ENCODE data around the gene RGS14. TPM values are rescaled to one million over a fixed set of nuclear protein-coding genes. Genes with fewer than 3 reads are reported as not detected.
"Not testable (repeated sequence)": the region's sequence is repeated elsewhere in the genome, so short reads cannot be mapped to it uniquely, and the experiment has no call there.

RGS14 gene
- total RNA-seq, 1 donor from 2014 or later: 4.1 TPM

GRCh38 chr5:177399997-177400868, 42.5 kb downstream of the RGS14 start, which contains the start of gene PFN3:
Gene PFN3 (minus strand): TSS chr5:177400661. CDS start chr5:177400576, 85 bp downstream.
- DNase-seq (ENCODE audit: low read depth): no peak

- peak; percentile 48 for DNase-seq (ENCODE audit: low read depth)
Measured at GRCh38 chr5:177402271-177403043, 44.7 kb downstream of the RGS14 start.

DNA sequence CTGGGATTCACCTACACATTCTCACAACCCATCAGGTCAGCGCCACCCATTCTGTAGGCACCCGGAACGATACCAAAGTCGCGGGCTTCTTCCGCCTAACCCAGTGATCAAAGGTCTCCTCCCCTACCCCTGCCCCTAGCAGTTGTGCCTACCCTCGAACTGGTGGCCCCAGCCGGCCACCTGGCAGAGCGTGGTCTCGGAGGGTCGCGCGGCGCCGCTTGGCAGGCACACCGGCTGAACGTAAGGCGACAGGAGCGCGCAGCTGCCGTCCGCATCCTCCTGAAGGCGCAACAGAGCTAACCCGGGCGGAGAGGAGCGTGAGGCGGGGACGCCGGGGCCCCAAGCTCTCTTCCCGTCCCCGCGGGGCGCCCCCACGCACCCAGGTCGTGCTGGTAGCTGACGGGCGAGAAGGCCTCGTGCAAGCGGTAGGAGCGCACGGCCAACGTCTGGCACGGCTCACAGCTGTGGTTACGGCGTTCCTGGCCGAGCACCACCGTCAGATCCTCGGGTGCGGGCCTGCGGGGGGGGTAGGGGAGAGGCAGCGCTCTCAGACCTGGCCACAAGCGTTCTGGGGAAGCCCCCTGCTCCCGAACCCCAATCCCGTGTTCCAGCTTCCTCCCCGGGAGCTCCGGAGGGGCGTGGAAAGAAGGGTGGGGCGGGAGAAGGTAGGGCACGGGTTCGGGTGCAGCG, 45.5 kb downstream of the RGS14 start:
- no peak for DNase-seq (ENCODE audit: low read depth)

DNA sequence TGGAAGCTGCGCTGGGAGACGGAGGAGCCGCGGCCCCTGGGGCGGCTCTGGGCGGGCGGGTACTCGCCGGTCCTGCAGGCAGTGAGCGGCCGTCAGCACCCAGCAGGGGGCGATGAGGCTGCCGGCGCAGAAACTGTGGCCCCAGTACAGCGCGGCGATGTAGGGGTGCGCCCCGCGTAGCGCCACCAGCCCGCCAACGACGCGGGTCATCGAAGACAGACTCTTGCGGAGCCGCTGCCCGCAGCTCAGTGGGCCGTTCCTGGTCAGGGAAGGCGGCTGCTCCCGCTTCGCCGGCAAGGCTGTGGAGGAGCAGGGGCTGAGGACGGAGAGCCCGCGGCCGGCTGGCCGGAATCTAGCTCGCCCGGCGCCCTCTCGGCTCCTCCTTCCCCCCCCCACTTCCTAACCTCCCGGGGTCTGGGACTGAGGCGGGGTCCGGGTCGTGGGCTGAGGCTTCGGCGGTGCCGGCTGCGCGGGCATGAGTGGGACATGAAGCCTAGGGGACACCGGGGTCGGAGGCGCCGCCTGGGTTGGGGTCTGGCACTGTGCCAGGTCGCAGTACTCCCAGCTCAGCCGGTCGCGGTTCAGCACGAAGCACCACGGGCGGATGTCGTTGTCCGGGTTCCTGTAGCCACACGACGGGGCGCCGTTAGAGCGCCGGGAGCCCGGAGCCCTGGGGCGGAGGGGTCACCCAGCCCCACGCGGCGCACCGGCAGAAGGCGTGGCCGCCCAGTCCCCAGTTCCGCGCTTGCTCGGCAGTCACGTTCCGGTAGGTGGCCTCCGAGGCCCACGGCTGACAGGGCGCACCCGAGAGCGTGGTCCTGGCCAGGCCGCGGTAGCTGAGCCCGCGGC, 46.3 kb downstream of the RGS14 start:
- peak; percentile 82 for DNase-seq (ENCODE audit: low read depth)

GRCh38 chr5:177404641-177405179, 47.0 kb downstream of the RGS14 start:
- DNase-seq (ENCODE audit: low read depth): no peak

- DNase-seq (ENCODE audit: low read depth): no peak
Measured at GRCh38 chr5:177405312-177405711, 47.6 kb downstream of the RGS14 start.

- DNase-seq (ENCODE audit: low read depth): no peak
Measured at GRCh38 chr5:177405805-177406204, 48.1 kb downstream of the RGS14 start.

GRCh38 chr5:177409043-177409801, 51.5 kb downstream of the RGS14 start, which contains the start of gene F12:
Gene F12 (minus strand): TSS chr5:177409564. CDS start chr5:177409527, 37 bp downstream.
- DNase-seq (ENCODE audit: low read depth): no peak

- DNase-seq (ENCODE audit: low read depth): no peak
Measured at GRCh38 chr5:177410575-177410974, 52.9 kb downstream of the RGS14 start.

- no peak for DNase-seq (ENCODE audit: low read depth)
Measured at GRCh38 chr5:177412603-177413233, 55.0 kb downstream of the RGS14 start.

DNA sequence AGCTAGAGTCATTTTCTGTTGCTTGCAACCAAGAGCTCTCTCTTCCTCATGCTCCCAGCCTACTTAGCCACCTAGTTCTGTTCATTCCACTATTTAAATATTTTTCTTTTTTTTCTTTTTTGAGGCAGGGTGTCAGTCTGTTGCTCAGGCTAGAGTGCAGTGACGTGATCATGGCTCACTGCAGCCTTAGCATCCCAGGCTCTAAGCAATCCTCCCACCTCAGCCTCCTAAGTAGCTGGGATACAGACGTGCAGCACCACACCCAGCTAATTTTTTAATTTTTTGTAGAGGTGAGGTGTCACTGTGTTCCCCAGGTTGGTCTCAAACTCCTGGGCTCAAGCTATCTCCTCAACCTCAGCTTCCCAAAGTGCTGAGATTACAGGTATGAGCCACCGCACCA, 56.8 kb downstream of the RGS14 start:
- no peak for DNase-seq (ENCODE audit: low read depth)

GRCh38 chr5:177417081-177417480, 59.4 kb downstream of the RGS14 start:
- DNase-seq (ENCODE audit: low read depth): not testable (repeated sequence)

GRCh38 chr5:177419046-177419445, 61.3 kb downstream of the RGS14 start:
- DNase-seq (ENCODE audit: low read depth): peak; percentile 41

DNA sequence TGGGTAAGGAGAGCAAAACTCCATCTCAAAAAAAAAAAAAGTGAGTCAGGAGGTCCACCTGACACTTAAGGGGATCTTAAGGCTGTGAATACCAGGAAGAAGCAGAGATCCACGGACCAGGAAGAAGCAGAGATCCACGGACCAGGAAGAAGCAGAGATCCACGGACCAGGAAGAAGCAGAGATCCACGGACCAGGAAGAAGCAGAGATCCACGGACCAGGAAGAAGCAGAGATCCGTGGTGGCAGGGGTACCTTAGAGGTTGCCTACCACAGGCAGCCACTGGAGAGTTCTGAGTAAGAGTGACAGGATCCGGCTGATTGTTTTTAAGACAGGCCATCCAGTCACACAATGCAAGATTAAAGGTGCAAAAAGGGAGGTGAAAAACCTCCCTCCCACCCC, 62.7 kb downstream of the RGS14 start:
- not testable (repeated sequence) for DNase-seq (ENCODE audit: low read depth)

GRCh38 chr5:177421062-177421798, 63.5 kb downstream of the RGS14 start:
- peak; percentile 83 for DNase-seq (ENCODE audit: low read depth)
